K562 (cell line): Measurements from ENCODE around the gene NKAIN4. TPM values are rescaled to one million over a fixed set of nuclear protein-coding genes. Genes with fewer than 3 reads are reported as not detected.

Source experiments
- ATAC-seq: fragments of 200-7000 bp; cut with Tn5 transposase; 3 replicates; pipeline ENCODE4 v1.9.1; 2020; ENCODE audit warnings: moderate library complexity
- BruUV-seq: library from RNA; stranded (reverse); fragments of 400-500 nt; replicated peaks from 2 replicates; lab custom pipeline; 2021; lab: Mats Ljungman, UMichigan
- CTCF ChIA-PET: fragments of 300-600 bp; formaldehyde crosslinking; extraction: SDS; loops from one replicate; lab custom pipeline; 2021; ENCODE audit warnings: low intra/inter-chr PET ratio; lab: Yijun Ruan, JAX
- POLR2A ChIA-PET: fragments of 300-600, 350-650 bp; sonication (Branson Sonifier 250); formaldehyde crosslinking; extraction: SDS; loops from one replicate; lab custom pipeline; 2021; ENCODE audit warnings: antibody characterized with exemption, inconsistent platforms; lab: Yijun Ruan, JAX
- DNase-seq, 4 experiments: peaks; one replicate each; pipeline versions ENCODE4 v3.0.0 to v3.0.0-alpha.2; 2011 to 2018; ENCODE audit warnings: low spot score in 3 of 4, mixed read lengths in 3 of 4; ENCODE audit errors: extremely low read depth in 1 of 4
- FAIRE-seq: peaks from 2 replicates; lab custom pipeline; 2011; peaks lifted over from hg19 to GRCh38; lab: Jason Lieb, UNC
- H2AFZ ChIP-seq: 2 replicates; pipeline ENCODE4 v1.6.0; 2011; ENCODE audit warnings: low read depth, low read length, control low read depth, inconsistent platforms
- H3K27ac ChIP-seq: fragments of 200-600 bp; 3 replicates; pipeline ENCODE4 v1.8.0; 2011; ENCODE audit warnings: low read depth, mild to moderate bottlenecking, control low read depth, inconsistent platforms, low read length, moderate library complexity, mixed read lengths; ENCODE audit errors: extremely low read depth
- H3K27me3 ChIP-seq, 2 experiments: fragments of 300-600 bp in 1 of 2; 2 replicates in 1 of 2; 3 replicates in 1 of 2; pipeline versions ENCODE4 v1.6.0 to v1.8.0; 2011; ENCODE audit warnings: inconsistent platforms in 2 of 2, low read length in 2 of 2, mild to moderate bottlenecking in 1 of 2, mixed read lengths in 1 of 2, moderate library complexity in 1 of 2; ENCODE audit not compliant: control insufficient read depth in 2 of 2, insufficient read depth in 2 of 2
- H3K36me3 ChIP-seq: fragments of 300-600 bp; 3 replicates; pipeline ENCODE4 v1.8.0; 2011; ENCODE audit warnings: mild to moderate bottlenecking, low read length, inconsistent platforms; ENCODE audit not compliant: control insufficient read depth, insufficient read depth
- H3K4me1 ChIP-seq, 2 experiments: fragments of 200-600 bp in 1 of 2; replicated peaks in 1 of 2; 2 replicates in 1 of 2; 3 replicates in 1 of 2; pipeline versions ENCODE4 v1.5.1 to v1.8.0; 2011; ENCODE audit warnings: inconsistent platforms in 2 of 2, low read length in 2 of 2, mild to moderate bottlenecking in 1 of 2, mixed read lengths in 1 of 2, moderate library complexity in 1 of 2; ENCODE audit not compliant: control insufficient read depth in 2 of 2, insufficient read depth in 2 of 2
- H3K4me2 ChIP-seq: 2 replicates; pipeline ENCODE4 v1.6.1; 2011; ENCODE audit warnings: low read length, control low read depth, inconsistent platforms, mixed read lengths; ENCODE audit not compliant: insufficient read depth
- H3K4me3 ChIP-seq: fragments of 200-600 bp; sonication (generic), shearing (Covaris generic); 2 replicates; pipeline ENCODE4 v1.5.1; 2016; ENCODE audit warnings: control low read depth, inconsistent platforms
- H3K79me2 ChIP-seq: fragments of 200-600 bp; 3 replicates; pipeline ENCODE4 v1.8.0; 2011; ENCODE audit warnings: low read length, inconsistent platforms; ENCODE audit not compliant: control insufficient read depth, insufficient read depth
- H3K9ac ChIP-seq, 2 experiments: 2 replicates each; pipeline versions ENCODE4 v1.6.0 to v1.6.1; 2011; ENCODE audit warnings: low read depth in 2 of 2, low read length in 2 of 2, control low read depth in 1 of 2, inconsistent platforms in 1 of 2, mild to moderate bottlenecking in 1 of 2, mixed read lengths in 1 of 2; ENCODE audit not compliant: insufficient read depth in 1 of 2
- H3K9me1 ChIP-seq: one replicate; pipeline ENCODE4 v1.6.0; 2011; ENCODE audit warnings: inconsistent platforms, mild to moderate bottlenecking, low read length, moderate library complexity; ENCODE audit not compliant: control insufficient read depth, insufficient read depth
- H3K9me3 ChIP-seq: replicated peaks from 2 replicates; pipeline ENCODE4 v1.5.1; 2011; ENCODE audit warnings: low read depth, low read length, inconsistent platforms; ENCODE audit not compliant: control insufficient read depth, insufficient read depth
- H4K20me1 ChIP-seq: replicated peaks from 2 replicates; pipeline ENCODE4 v1.6.1; 2011; ENCODE audit warnings: low read length, inconsistent platforms, mixed read lengths; ENCODE audit not compliant: control insufficient read depth, insufficient read depth
- CHD2 ChIP-seq: IDR thresholded peaks from 2 replicates; pipeline ENCODE4 v1.6.1; 2011; ENCODE audit warnings: low read depth, low read length
- DPF2 ChIP-seq: fragments of 450-650 bp; IDR thresholded peaks from 2 replicates; pipeline ENCODE4 v1.6.1; 2016
- EP300 ChIP-seq: IDR thresholded peaks from 2 replicates; pipeline ENCODE4 v1.6.1; 2012; ENCODE audit warnings: low read length, improper control_type of control experiment
- FOXA3 ChIP-seq, 2 experiments: fragments of 450-650 bp in 1 of 2; sonication (generic) in 1 of 2; formaldehyde crosslinking; IDR thresholded peaks in 1 of 2; conservative IDR thresholded peaks in 1 of 2; 2 replicates each; pipeline versions ENCODE4 v1.4.0 to v1.8.0; 2020 to 2022; ENCODE audit warnings: mild to moderate bottlenecking in 2 of 2, missing genetic modification reagents in 1 of 2
- NCOA2 ChIP-seq, 2 experiments: fragments of 450-650 bp; IDR thresholded peaks; 2 replicates each; pipeline ENCODE4 v1.6.1; 2018; ENCODE audit warnings: mild to moderate bottlenecking in 2 of 2, moderate library complexity in 1 of 2; ENCODE audit not compliant: partially characterized antibody in 2 of 2
- POLR2G ChIP-seq: fragments of 200-400 bp; formaldehyde crosslinking; IDR thresholded peaks from 2 replicates; pipeline ENCODE4 v1.6.1; 2017; ENCODE audit warnings: low read depth, mild to moderate bottlenecking, antibody characterized with exemption, low read length, moderate library complexity
- SMARCC2 ChIP-seq: fragments of 450-650 bp; IDR thresholded peaks from 2 replicates; pipeline ENCODE4 v1.6.1; 2017; ENCODE audit warnings: antibody characterized with exemption, moderate library complexity, mild to moderate bottlenecking, low read depth
- WGBS: fragments of 100-300 bp; shearing (Covaris generic); methylation state at CpG from one replicate; pipeline ENCODE4 v1.1.6; 2016; ENCODE audit warnings: low coverage, mixed read lengths; ENCODE audit not compliant: insufficient coverage; ENCODE audit errors: missing lambda C conversion rate; 5-methylcytosine and 5-hydroxymethylcytosine counted together
- in situ Hi-C: fragments of 300-500 bp; cut with MboI; formaldehyde crosslinking; loops from 4 replicates; pipeline ENCODE4 v1.15.0; 2018; ENCODE audit warnings: inconsistent platforms, mixed read lengths
- intact Hi-C: fragments of 100-400 bp; cut with micrococcal nuclease; formaldehyde crosslinking; loops from 2 replicates; pipeline ENCODE4 v1.14.2; 2022
- polyA plus RNA-seq, 8 experiments: library from polyadenylated mRNA; depleted of rRNA in 4 of 8; stranded (reverse) in 5 of 8; unstranded in 3 of 8; fragments of >200 nt; fragmentation: Nextera tagmentation in 2 of 8; fragmentation: Illumina TruSeq in 1 of 8; extraction: Ambion mirVana in 2 of 8; extraction: Trizol in 1 of 8; gene quantifications; 2 replicates each; pipeline versions ENCODE4 v1.2.1 to v1.2.3, GENCODE V29; 2011 to 2014; ENCODE audit warnings: inconsistent platforms in 1 of 8, missing spikeins in 1 of 8
- total RNA-seq, 7 experiments: library from RNA; depleted of rRNA in 6 of 7; stranded (reverse); fragments of >200 nt in 6 of 7; fragmentation: Illumina TruSeq in 2 of 7; extraction: Trizol in 2 of 7; gene quantifications; 2 replicates each; pipeline versions ENCODE4 v1.2.1 to v1.2.3, GENCODE V29; 2011 to 2021; ENCODE audit warnings: low replicate concordance in 1 of 7

The NKAIN4 gene
- total and polyA plus RNA-seq, 9 of the 15 experiments (the other 6 are each of a cell fraction or from before 2014, with no cell fraction given) = not detected

DNA sequence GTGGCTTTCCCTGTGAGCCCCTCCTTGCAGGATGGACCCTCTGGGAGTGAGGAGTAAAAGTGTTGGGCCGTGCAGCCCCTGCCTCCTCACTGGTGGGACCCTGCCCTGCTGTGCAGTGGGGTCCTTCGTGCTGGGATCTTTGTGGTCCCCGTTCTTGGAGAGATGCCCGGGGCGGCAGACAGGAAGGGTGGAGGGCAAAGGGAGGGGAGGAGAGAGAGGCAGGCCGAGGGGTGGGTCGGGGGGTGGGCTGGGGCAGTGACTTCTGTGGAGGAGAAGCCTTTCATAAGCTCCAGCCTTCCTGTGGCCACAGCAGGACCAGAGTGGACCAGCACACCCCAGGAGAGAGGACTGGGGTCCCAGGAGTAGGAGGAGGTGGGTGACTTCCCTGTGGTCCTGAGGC lies 38.6 kb upstream of the NKAIN4 start, which contains the start of gene COL20A1 (continued):
- TF ChIP-seq CHD2 (no peak), DPF2 (no peak), EP300 (no peak), SMARCC2 (no peak), NCOA2 (IDR thresholded peaks at IDR 0.05; ENCODE audit: partially characterized antibody in 2 of 2) (no peak)

DNA sequence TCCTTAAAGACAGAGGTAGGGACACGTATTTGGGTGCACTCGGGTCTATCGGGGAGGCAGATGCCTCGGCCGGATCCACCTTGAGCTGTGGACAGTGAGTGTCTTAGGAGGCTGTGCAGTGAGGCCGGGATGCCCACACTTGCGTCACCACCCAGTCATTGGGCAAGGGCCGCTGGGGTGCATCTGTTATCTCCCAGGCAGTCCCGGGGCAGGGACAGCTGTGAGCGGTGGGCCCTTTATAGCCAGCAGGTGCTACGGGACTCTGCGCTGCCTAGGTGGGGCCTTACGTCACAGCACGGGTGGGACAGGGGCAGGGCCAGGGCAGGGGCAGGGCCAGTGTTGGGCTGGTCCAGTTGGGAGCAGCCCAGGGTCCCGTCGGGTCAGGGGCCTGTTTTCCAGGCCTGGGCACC lies 38.0 kb upstream of the NKAIN4 start:
- intact Hi-C loops (loop anchor here (5.0 kb wide), 1 partner anchor 65 kb away; no protein-coding TSS in a partner anchor), in situ Hi-C loops (no loop called here)
- no peak overlapping the region for H3K9ac ChIP-seq
- no peaks in the 10 kb centered on the region for H3K9me3 ChIP-seq
- peaks cover 0 to 75% of the 10 kb centered on the region in 2 experiments; a peak in 2 of 5 replicates for H3K4me1 ChIP-seq
- no peak for ATAC-seq
- no peak overlapping the region for H2AFZ ChIP-seq
- H3K9me1 ChIP-seq = peaks cover 10% of the 10 kb centered on the region
- peaks cover 12 to 22% of the 10 kb centered on the region in 2 experiments; a peak in 4 of 5 replicates for H3K27me3 ChIP-seq
- no peak for FAIRE-seq
- WGBS = 47% methylated on average over 16 of the region's 16 CpGs
- H3K36me3 ChIP-seq = peaks cover 22% of the 10 kb centered on the region; the same call in 1 of the 3 replicates
- no peaks in the 10 kb centered on the region for H3K79me2 ChIP-seq
- TF ChIP-seq FOXA3 (CRISPR knock-in tag; conservative IDR thresholded peaks at IDR 0.05 in 1 of 2, IDR thresholded peaks at IDR 0.05 in 1 of 2) (no peak), POLR2G (peak; percentile 71)
- peaks cover 37% of the 10 kb centered on the region for H4K20me1 ChIP-seq
- CTCF ChIA-PET = no interaction called here
- no peak for DNase-seq
- H3K27ac ChIP-seq = no peak overlapping the region
- POLR2A ChIA-PET = interaction anchor here (0.6 to 5.7 kb wide), 2 partner anchors 11 to 409 kb away, joined by 4 to 28 read pairs; no protein-coding TSS in a partner anchor
- H3K4me3 ChIP-seq = no peak overlapping the region
- no peak overlapping the region for H3K4me2 ChIP-seq
- no TSS peak for BruUV-seq
